OCI-LY1 (cell line): Measurements from ENCODE around the gene LRMDA.

Experiments
- EZH2 ChIP-seq: fragments of 200-600 bp; sonication (generic), shearing (Covaris generic); IDR thresholded peaks from 2 replicates; pipeline ENCODE4 v1.8.0; 2017; ENCODE audit warnings: borderline replicate concordance, mixed run types, mild to moderate bottlenecking, antibody characterized with exemption, low read length, moderate library complexity, mixed read lengths
- TF ChIP-seq, protein P1 (sequence below): fragments of 200-600 bp; sonication (generic), shearing (Covaris generic); IDR thresholded peaks from 2 replicates; pipeline ENCODE4 v1.5.1; 2017; ENCODE audit warnings: mild to moderate bottlenecking, antibody characterized with exemption, low read length, moderate library complexity, mixed read lengths

DNA sequence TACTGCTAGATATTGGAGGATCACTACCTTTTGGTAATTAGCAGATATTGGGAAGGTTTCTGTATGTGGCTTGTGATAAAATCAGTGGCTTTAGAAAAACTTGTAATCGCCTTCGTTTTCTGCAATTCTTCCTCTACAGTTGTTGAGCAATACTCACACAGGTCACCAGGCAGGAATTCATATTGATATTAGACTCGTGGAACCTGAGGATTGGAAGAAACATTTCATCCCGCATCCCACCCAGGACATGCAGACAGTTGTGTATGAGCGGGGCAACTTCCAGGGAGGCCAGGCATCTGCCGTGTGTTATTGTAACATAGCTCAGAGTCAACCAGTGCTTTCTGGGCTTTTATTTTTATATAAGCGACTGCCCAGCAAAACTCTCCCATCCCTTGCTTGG lies 821.3 kb downstream of the LRMDA start:
- TF ChIP-seq, protein P1, sequence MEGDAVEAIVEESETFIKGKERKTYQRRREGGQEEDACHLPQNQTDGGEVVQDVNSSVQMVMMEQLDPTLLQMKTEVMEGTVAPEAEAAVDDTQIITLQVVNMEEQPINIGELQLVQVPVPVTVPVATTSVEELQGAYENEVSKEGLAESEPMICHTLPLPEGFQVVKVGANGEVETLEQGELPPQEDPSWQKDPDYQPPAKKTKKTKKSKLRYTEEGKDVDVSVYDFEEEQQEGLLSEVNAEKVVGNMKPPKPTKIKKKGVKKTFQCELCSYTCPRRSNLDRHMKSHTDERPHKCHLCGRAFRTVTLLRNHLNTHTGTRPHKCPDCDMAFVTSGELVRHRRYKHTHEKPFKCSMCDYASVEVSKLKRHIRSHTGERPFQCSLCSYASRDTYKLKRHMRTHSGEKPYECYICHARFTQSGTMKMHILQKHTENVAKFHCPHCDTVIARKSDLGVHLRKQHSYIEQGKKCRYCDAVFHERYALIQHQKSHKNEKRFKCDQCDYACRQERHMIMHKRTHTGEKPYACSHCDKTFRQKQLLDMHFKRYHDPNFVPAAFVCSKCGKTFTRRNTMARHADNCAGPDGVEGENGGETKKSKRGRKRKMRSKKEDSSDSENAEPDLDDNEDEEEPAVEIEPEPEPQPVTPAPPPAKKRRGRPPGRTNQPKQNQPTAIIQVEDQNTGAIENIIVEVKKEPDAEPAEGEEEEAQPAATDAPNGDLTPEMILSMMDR, result no peak
- no peak for TF ChIP-seq EZH2
